Adrenal gland (tissue), 5 donors: ENCODE data around the gene TMEM19.

Experiments
- POLR2A ChIP-seq, 2 donors: fragments of 450-650 bp; IDR thresholded peaks; one replicate each; pipeline ENCODE4 v1.6.1; 2017; ENCODE audit warnings: antibody characterized with exemption in 2 of 2, mild to moderate bottlenecking in 2 of 2, moderate library complexity in 1 of 2
- TF ChIP-seq, protein P1 (sequence below), 6 experiments: fragments of 450-650 bp in 4 of 6; fragments of 200-600 bp in 2 of 6; sonication (generic) in 1 of 6; IDR thresholded peaks; 1 replicate in 5 of 6; 2 replicates in 1 of 6; pipeline versions ENCODE4 v1.5.1 to v1.8.0; 2016 to 2021; ENCODE audit warnings: antibody characterized with exemption in 6 of 6, mild to moderate bottlenecking in 2 of 6, moderate library complexity in 1 of 6
- donor health status: DM: no; HTN: no; CAD: no.

DNA sequence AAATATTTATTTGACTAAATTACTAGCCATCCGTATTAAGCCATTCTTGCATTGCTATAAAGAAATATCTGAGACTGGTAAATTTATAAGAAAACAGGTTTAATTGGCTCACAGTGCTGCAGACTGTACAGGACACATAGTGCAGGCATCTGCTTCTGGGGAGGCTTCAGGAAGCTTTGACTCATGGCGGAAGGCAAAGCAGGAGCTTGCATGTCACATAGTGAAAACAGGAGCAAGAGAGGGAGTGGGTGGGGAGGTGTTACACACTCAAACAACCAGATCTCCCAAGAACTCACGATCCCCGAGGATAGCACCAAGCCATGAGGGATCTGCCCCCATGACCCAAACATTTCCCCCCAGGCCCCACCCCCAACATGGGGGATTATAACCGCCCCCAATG, 42.1 kb downstream of the TMEM19 start:
- TF ChIP-seq, protein P1, sequence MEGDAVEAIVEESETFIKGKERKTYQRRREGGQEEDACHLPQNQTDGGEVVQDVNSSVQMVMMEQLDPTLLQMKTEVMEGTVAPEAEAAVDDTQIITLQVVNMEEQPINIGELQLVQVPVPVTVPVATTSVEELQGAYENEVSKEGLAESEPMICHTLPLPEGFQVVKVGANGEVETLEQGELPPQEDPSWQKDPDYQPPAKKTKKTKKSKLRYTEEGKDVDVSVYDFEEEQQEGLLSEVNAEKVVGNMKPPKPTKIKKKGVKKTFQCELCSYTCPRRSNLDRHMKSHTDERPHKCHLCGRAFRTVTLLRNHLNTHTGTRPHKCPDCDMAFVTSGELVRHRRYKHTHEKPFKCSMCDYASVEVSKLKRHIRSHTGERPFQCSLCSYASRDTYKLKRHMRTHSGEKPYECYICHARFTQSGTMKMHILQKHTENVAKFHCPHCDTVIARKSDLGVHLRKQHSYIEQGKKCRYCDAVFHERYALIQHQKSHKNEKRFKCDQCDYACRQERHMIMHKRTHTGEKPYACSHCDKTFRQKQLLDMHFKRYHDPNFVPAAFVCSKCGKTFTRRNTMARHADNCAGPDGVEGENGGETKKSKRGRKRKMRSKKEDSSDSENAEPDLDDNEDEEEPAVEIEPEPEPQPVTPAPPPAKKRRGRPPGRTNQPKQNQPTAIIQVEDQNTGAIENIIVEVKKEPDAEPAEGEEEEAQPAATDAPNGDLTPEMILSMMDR (IDR thresholded peaks at IDR 0.05): no peak
- TF ChIP-seq POLR2A (IDR thresholded peaks at IDR 0.05): no peak
